Endothelial cell of umbilical vein (primary cell): Measurements from ENCODE around the gene CCDC120. TPM values are rescaled to one million over a fixed set of nuclear protein-coding genes. Genes with fewer than 3 reads are reported as not detected.

ENCODE experiments used
- BruUV-seq: library from RNA; stranded (reverse); fragments of 400-500 nt; replicated peaks from 2 replicates; lab custom pipeline; 2021; lab: Mats Ljungman, UMichigan
- CTCF ChIA-PET: fragments of 300-600, 350-600 bp; sonication (Branson Sonifier 250); formaldehyde crosslinking; loops from one replicate; lab custom pipeline; 2021; ENCODE audit warnings: antibody characterized with exemption, inconsistent platforms; lab: Charles Lee
- POLR2A ChIA-PET: fragments of 300-600, 350-600 bp; sonication (Branson Sonifier 250); formaldehyde crosslinking; loops from one replicate; lab custom pipeline; 2021; ENCODE audit warnings: antibody characterized with exemption, inconsistent platforms; lab: Charles Lee
- DNase-seq: peaks from one replicate; pipeline ENCODE4 v3.0.0-alpha.2; 2011; ENCODE audit warnings: low read depth, low spot score
- FAIRE-seq: peaks from 2 replicates; lab custom pipeline; 2011; peaks lifted over from hg19 to GRCh38; lab: Jason Lieb, UNC
- H2AFZ ChIP-seq: 2 replicates; pipeline ENCODE4 v1.6.0; 2012; ENCODE audit warnings: low read depth, low read length, control low read depth, inconsistent platforms
- H3K27ac ChIP-seq: 2 replicates; pipeline ENCODE4 v1.5.1; 2011; ENCODE audit warnings: low read depth, mild to moderate bottlenecking, control low read depth, low read length, moderate library complexity; ENCODE audit not compliant: insufficient read depth
- H3K27me3 ChIP-seq, 2 experiments: 2 replicates each; pipeline versions ENCODE4 v1.6.0 to v1.6.1; 2011; ENCODE audit warnings: low read length in 2 of 2, mixed read lengths in 1 of 2; ENCODE audit not compliant: control insufficient read depth in 2 of 2, insufficient read depth in 2 of 2
- H3K36me3 ChIP-seq, 2 experiments: 2 replicates in 1 of 2; 3 replicates in 1 of 2; pipeline ENCODE4 v1.5.1; 2011; ENCODE audit warnings: low read length in 2 of 2, mild to moderate bottlenecking in 1 of 2, moderate library complexity in 1 of 2; ENCODE audit not compliant: control insufficient read depth in 2 of 2, insufficient read depth in 2 of 2; ENCODE audit errors: extremely low read depth in 1 of 2
- H3K4me1 ChIP-seq: 3 replicates; pipeline ENCODE4 v1.5.1; 2011; ENCODE audit warnings: mild to moderate bottlenecking, low read length; ENCODE audit not compliant: control insufficient read depth, insufficient read depth; ENCODE audit errors: extremely low read depth
- H3K4me2 ChIP-seq: 2 replicates; pipeline ENCODE4 v1.6.1; 2011; ENCODE audit warnings: low read length, control low read depth, mixed read lengths; ENCODE audit not compliant: insufficient read depth
- H3K4me3 ChIP-seq, 3 experiments: fragments of 200-600 bp in 1 of 3; sonication (generic), shearing (Covaris generic) in 1 of 3; replicated peaks in 1 of 3; 2 replicates each; pipeline ENCODE4 v1.5.1; 2011 to 2016; ENCODE audit warnings: control low read depth in 3 of 3, low read length in 3 of 3, mild to moderate bottlenecking in 2 of 3, inconsistent platforms in 1 of 3, low read depth in 1 of 3, moderate library complexity in 1 of 3; ENCODE audit not compliant: insufficient read depth in 1 of 3
- H3K79me2 ChIP-seq: 2 replicates; pipeline ENCODE4 v1.6.0; 2012; ENCODE audit warnings: low read length, inconsistent platforms; ENCODE audit not compliant: control insufficient read depth, insufficient read depth
- H3K9ac ChIP-seq: replicated peaks from 2 replicates; pipeline ENCODE3; 2011; ENCODE audit warnings: low read length, control low read depth; ENCODE audit not compliant: insufficient read depth; ENCODE audit errors: extremely low read depth
- H3K9me1 ChIP-seq: replicated peaks from 3 replicates; pipeline ENCODE4 v1.6.0; 2011; ENCODE audit warnings: mild to moderate bottlenecking, low read length; ENCODE audit not compliant: control insufficient read depth, insufficient read depth; ENCODE audit errors: extremely low read depth
- H3K9me3 ChIP-seq: replicated peaks from 2 replicates; pipeline ENCODE4 v1.5.1; 2012; ENCODE audit warnings: low read length, inconsistent platforms; ENCODE audit not compliant: control insufficient read depth, insufficient read depth
- H4K20me1 ChIP-seq: replicated peaks from 2 replicates; pipeline ENCODE3; 2011; ENCODE audit warnings: mild to moderate bottlenecking, low read length; ENCODE audit not compliant: control insufficient read depth, insufficient read depth; ENCODE audit errors: extremely low read depth
- FOS ChIP-seq: IDR thresholded peaks from 2 replicates; pipeline ENCODE4 v1.6.1; 2011; ENCODE audit warnings: mild to moderate bottlenecking, low read length, moderate library complexity, borderline replicate concordance; ENCODE audit not compliant: insufficient read depth
- GATA2 ChIP-seq: IDR thresholded peaks from 2 replicates; pipeline ENCODE4 v1.7.0; 2011; ENCODE audit warnings: low read depth, mild to moderate bottlenecking, moderate library complexity, mixed read lengths, low read length; ENCODE audit not compliant: insufficient read length, insufficient read depth
- JUN ChIP-seq: IDR thresholded peaks from 2 replicates; pipeline ENCODE4 v1.6.1; 2011; ENCODE audit warnings: borderline replicate concordance, low read depth; ENCODE audit not compliant: insufficient read length, insufficient read depth
- MYC ChIP-seq: IDR thresholded peaks from one replicate; pipeline ENCODE4 v1.6.1; 2011; ENCODE audit warnings: mild to moderate bottlenecking, low read depth, low read length
- dilution Hi-C: fragments of 300-500 bp; cut with MboI; formaldehyde crosslinking; loops from one replicate; pipeline ENCODE4 v1.15.0; 2019; ENCODE audit warnings: low sequenced_read_pairs; ENCODE audit not compliant: extremely low pct_ligation_motif_present
- intact Hi-C: fragments of 100-400 bp; cut with micrococcal nuclease; formaldehyde crosslinking; loops from one replicate; pipeline ENCODE4 v1.10.0; 2022
- polyA plus RNA-seq, 4 experiments: library from polyadenylated mRNA; depleted of rRNA in 3 of 4; stranded (reverse) in 3 of 4; unstranded in 1 of 4; fragments of >200 nt; gene quantifications; 2 replicates each; pipeline versions ENCODE4 v1.2.1 to v1.2.3, GENCODE V29; 2011 to 2012; ENCODE audit warnings: missing spikeins in 1 of 4
- total RNA-seq: library from RNA; stranded (reverse); gene quantifications from 2 replicates; pipeline ENCODE4 v1.2.3, GENCODE V29; 2021

Gene CCDC120
- total and polyA plus RNA-seq, 2 donors (not counting 3 experiments of a cell fraction or from before 2014, with no cell fraction given), result 2.8 to 5.7 TPM

DNA sequence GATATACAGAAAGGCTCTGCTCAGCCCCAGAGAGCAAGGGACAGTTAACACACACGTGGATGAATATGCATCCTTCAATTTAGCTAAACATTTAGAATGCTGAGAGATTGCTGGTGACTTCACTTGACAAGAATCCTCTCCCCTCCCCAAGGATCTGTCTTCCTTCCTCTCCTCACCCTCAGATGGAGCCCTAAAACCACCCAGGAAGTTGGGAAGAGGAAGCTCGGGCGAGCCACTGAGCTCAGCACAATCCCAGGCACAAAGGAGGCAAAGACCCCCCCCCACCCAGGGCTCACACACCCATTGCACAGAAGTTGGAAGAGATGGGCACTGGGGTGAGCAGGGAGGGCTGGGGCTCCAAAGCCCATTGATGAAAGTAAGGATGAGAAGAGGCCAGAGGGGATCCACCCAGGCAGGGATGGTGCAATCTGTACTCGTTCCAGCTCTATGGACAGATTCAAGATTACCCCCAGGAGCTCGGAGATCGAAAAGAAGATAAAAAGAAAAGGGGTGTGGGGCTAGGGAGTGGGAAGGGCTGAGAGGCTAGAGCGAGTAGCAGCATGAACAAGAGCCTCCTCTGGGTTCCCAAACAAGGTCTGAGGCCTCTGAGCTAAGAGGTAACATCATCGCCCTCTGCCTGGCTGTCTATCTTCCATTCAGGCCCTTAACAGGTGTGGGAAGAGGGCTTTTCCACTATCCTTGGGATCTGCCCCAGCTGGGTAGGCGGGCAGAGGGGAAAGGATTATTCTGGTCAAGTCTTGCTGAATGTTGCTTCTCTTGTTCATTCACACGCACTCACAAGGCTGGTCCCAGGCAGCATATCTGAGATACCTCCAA lies 16.8 kb upstream of the CCDC120 start:
- H3K4me2 ChIP-seq, result peak overlapping the region; percentile 61
- no peaks in the 10 kb centered on the region for H4K20me1 ChIP-seq
- ChIA-PET CTCF (interaction anchor here (0.7 to 3.3 kb wide), 2 partner anchors 65 to 70 kb away, joined by 3 to 17 read pairs; partner anchors contain the start of gene KCND1), POLR2A (interaction anchor here (0.6 kb wide), 1 partner anchor 96 kb away, joined by 5 read pairs; no protein-coding TSS in a partner anchor)
- peaks cover 5 to 8% of the 10 kb centered on the region in 2 experiments for H3K36me3 ChIP-seq
- peak overlapping the region; percentile 86 for H3K27ac ChIP-seq
- BruUV-seq, result TSS peak; percentile 43
- dilution Hi-C loops (no loop called here), intact Hi-C loops (loop anchor here (2.0 to 5.0 kb wide), 4 partner anchors 59 to 241 kb away; partner anchors contain the start of gene MAGIX)
- H3K9ac ChIP-seq, result peak overlapping the region; percentile 80
- peaks cover 29% of the 10 kb centered on the region for H3K79me2 ChIP-seq
- H3K9me3 ChIP-seq, result no peaks in the 10 kb centered on the region
- FAIRE-seq (peak; percentile 88), DNase-seq (peak; percentile 41)
- H2AFZ ChIP-seq, result no peak overlapping the region
- TF ChIP-seq GATA2, result peak; percentile 36
- no peak for TF ChIP-seq JUN
- TF ChIP-seq FOS, result no peak
- TF ChIP-seq MYC, result no peak
- H3K9me1 ChIP-seq, result no peaks in the 10 kb centered on the region
- H3K4me3 ChIP-seq, result peak overlapping the region; percentile 66 to 86 (median 70)
- H3K27me3 ChIP-seq, result no peaks in the 10 kb centered on the region
- H3K4me1 ChIP-seq, result peaks cover 33% of the 10 kb centered on the region
